ENCODE data around the gene EHF. TPM values are rescaled to one million over a fixed set of nuclear protein-coding genes. Genes with fewer than 3 reads are reported as not detected.

The EHF gene
- polyA plus RNA-seq, 1 donor (not counting 4 experiments of a cell fraction or from before 2014, with no cell fraction given) = 64.2 TPM

- H3K9me1 ChIP-seq (ENCODE audit: control insufficient read depth, extremely low read depth, insufficient read depth, low read length) = no peaks in the 10 kb centered on the region
- no peaks in the 10 kb centered on the region for H3K27me3 ChIP-seq (ENCODE audit: control insufficient read depth, extremely low read depth, insufficient read depth, low read length)
- H3K79me2 ChIP-seq (ENCODE audit: control insufficient read depth, insufficient read depth, low read length) = no peaks in the 10 kb centered on the region
- TF ChIP-seq EZH2 (IDR thresholded peaks at IDR 0.05; ENCODE audit: low read length) = no peak
- TF ChIP-seq, protein P1, sequence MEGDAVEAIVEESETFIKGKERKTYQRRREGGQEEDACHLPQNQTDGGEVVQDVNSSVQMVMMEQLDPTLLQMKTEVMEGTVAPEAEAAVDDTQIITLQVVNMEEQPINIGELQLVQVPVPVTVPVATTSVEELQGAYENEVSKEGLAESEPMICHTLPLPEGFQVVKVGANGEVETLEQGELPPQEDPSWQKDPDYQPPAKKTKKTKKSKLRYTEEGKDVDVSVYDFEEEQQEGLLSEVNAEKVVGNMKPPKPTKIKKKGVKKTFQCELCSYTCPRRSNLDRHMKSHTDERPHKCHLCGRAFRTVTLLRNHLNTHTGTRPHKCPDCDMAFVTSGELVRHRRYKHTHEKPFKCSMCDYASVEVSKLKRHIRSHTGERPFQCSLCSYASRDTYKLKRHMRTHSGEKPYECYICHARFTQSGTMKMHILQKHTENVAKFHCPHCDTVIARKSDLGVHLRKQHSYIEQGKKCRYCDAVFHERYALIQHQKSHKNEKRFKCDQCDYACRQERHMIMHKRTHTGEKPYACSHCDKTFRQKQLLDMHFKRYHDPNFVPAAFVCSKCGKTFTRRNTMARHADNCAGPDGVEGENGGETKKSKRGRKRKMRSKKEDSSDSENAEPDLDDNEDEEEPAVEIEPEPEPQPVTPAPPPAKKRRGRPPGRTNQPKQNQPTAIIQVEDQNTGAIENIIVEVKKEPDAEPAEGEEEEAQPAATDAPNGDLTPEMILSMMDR (optimal IDR thresholded peaks at IDR 0.05 in 1 of 3, IDR thresholded peaks at IDR 0.05 in 1 of 3, conservative IDR thresholded peaks at IDR 0.05 in 1 of 3; ENCODE audit: extremely low read depth in 1 of 3, insufficient read depth in 2 of 3, low read length in 3 of 3) = peak in 1 of 3 experiments; percentile 5
- H3K9ac ChIP-seq (ENCODE audit: control insufficient read depth, extremely low read depth, insufficient read depth, low read length) = peak overlapping the region; percentile 40
- FAIRE-seq (no peak), DNase-seq (ENCODE audit: low read depth, low spot score) (no peak)
- no peaks in the 10 kb centered on the region for H3K9me3 ChIP-seq (ENCODE audit: control insufficient read depth, low read depth, low read length)
- H3K4me1 ChIP-seq (ENCODE audit: control insufficient read depth, extremely low read depth, insufficient read depth, low read length) = peaks cover 55% of the 10 kb centered on the region
- no peaks in the 10 kb centered on the region for H4K20me1 ChIP-seq (ENCODE audit: control insufficient read depth, extremely low read depth, insufficient read depth, low read length)
- no peaks in the 10 kb centered on the region for H3K36me3 ChIP-seq (ENCODE audit: control insufficient read depth in 2 of 2, extremely low read depth in 1 of 2, insufficient read depth in 2 of 2, low read length in 2 of 2)
- dilution Hi-C loops (cut with MboI; ENCODE audit: extremely low pct_ligation_motif_present, low sequenced_read_pairs) = no loop called here
- no peak overlapping the region for H3K4me3 ChIP-seq (ENCODE audit: control insufficient read depth in 2 of 3, extremely low read depth in 1 of 3, insufficient read depth in 2 of 3, low read depth in 1 of 3, low read length in 3 of 3)
- H3K27ac ChIP-seq (ENCODE audit: control insufficient read depth, insufficient read depth, low read length) = peak overlapping the region; percentile 89
- H3K4me2 ChIP-seq (ENCODE audit: control insufficient read depth, extremely low read depth, insufficient read depth, low read depth, low read length) = peak overlapping the region; percentile 60
- peak overlapping the region; percentile 0 for H2AFZ ChIP-seq (ENCODE audit: control insufficient read depth, low read length)
Measured at GRCh38 chr11:34600339-34601084, 20.4 kb upstream of the EHF start.

DNA sequence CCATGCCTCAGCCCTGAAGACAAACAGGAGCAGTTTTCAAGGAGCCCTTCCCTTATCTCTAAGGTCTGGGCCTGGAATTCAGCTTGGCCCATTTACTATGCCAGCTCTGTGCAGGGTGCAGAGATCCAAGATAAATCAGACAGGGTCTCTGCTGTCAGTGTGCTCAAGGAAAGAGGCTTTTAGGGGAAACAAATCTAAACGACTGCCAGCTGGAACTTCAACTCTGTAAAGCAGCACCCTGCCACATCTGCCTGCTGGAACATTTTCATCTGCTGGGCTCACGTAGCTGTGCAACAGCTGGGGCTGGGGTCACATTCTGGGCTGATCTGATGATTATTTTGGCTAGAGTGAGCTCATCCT lies 19.8 kb upstream of the EHF start:
- Histone ChIP-seq H2AFZ (ENCODE audit: control insufficient read depth, low read length) (peak overlapping the region; percentile 0), H3K79me2 (ENCODE audit: control insufficient read depth, insufficient read depth, low read length) (no peaks in the 10 kb centered on the region), H3K36me3 (ENCODE audit: control insufficient read depth in 2 of 2, extremely low read depth in 1 of 2, insufficient read depth in 2 of 2, low read length in 2 of 2) (no peaks in the 10 kb centered on the region), H3K9me1 (ENCODE audit: control insufficient read depth, extremely low read depth, insufficient read depth, low read length) (no peaks in the 10 kb centered on the region), H3K9ac (ENCODE audit: control insufficient read depth, extremely low read depth, insufficient read depth, low read length) (peak overlapping the region; percentile 40), H3K27me3 (ENCODE audit: control insufficient read depth, extremely low read depth, insufficient read depth, low read length) (no peaks in the 10 kb centered on the region), H3K9me3 (ENCODE audit: control insufficient read depth, low read depth, low read length) (no peaks in the 10 kb centered on the region), H3K27ac (ENCODE audit: control insufficient read depth, insufficient read depth, low read length) (peak overlapping the region; percentile 89), H3K4me3 (ENCODE audit: control insufficient read depth in 2 of 3, extremely low read depth in 1 of 3, insufficient read depth in 2 of 3, low read depth in 1 of 3, low read length in 3 of 3) (no peak overlapping the region), H4K20me1 (ENCODE audit: control insufficient read depth, extremely low read depth, insufficient read depth, low read length) (no peaks in the 10 kb centered on the region), H3K4me2 (ENCODE audit: control insufficient read depth, extremely low read depth, insufficient read depth, low read depth, low read length) (no peak overlapping the region), H3K4me1 (ENCODE audit: control insufficient read depth, extremely low read depth, insufficient read depth, low read length) (peaks cover 56% of the 10 kb centered on the region)
- dilution Hi-C loops (cut with MboI; ENCODE audit: extremely low pct_ligation_motif_present, low sequenced_read_pairs) = no loop called here
- FAIRE-seq (no peak), DNase-seq (ENCODE audit: low read depth, low spot score) (no peak)
- TF ChIP-seq, protein P1 (optimal IDR thresholded peaks at IDR 0.05 in 1 of 3, IDR thresholded peaks at IDR 0.05 in 1 of 3, conservative IDR thresholded peaks at IDR 0.05 in 1 of 3; ENCODE audit: extremely low read depth in 1 of 3, insufficient read depth in 2 of 3, low read length in 3 of 3) = no peak
- no peak for TF ChIP-seq EZH2 (IDR thresholded peaks at IDR 0.05; ENCODE audit: low read length)

Data from keratinocyte (primary cell).